ENCODE data around the gene SLC44A3.
"Not testable (repeated sequence)": the region's sequence is repeated elsewhere in the genome, so short reads cannot be mapped to it uniquely, and the experiment has no call there.

SLC44A3 gene

GRCh38 chr1:94831641-94832040 is 11.5 kb downstream of the SLC44A3 start:
- no peak for TF ChIP-seq CTCF (IDR thresholded peaks at IDR 0.05; ENCODE audit: low read depth, low read length, missing control alignments)
- no peak for DNase-seq (ENCODE audit: low read depth)
- no peak overlapping the region for H3K4me3 ChIP-seq (ENCODE audit: low read depth, low read length)

- no peak for DNase-seq (ENCODE audit: low read depth)
- H3K4me3 ChIP-seq (ENCODE audit: low read depth, low read length), result no peak overlapping the region
- TF ChIP-seq CTCF (IDR thresholded peaks at IDR 0.05; ENCODE audit: low read depth, low read length, missing control alignments), result no peak
These were observed 12.3 kb downstream of the SLC44A3 start for GRCh38 chr1:94832446-94832845.

- no peak for TF ChIP-seq CTCF (IDR thresholded peaks at IDR 0.05; ENCODE audit: low read depth, low read length, missing control alignments)
These were observed 12.9 kb downstream of the SLC44A3 start for GRCh38 chr1:94832931-94833585.

GRCh38 chr1:94836891-94837290 is 16.7 kb downstream of the SLC44A3 start:
- TF ChIP-seq CTCF (IDR thresholded peaks at IDR 0.05; ENCODE audit: low read depth, low read length, missing control alignments), result no peak
- no peak overlapping the region for H3K4me3 ChIP-seq (ENCODE audit: low read depth, low read length)
- DNase-seq (ENCODE audit: low read depth), result no peak

More at GRCh38 chr1:94832931-94833585, 12.9 kb downstream of the SLC44A3 start:
- H3K4me3 ChIP-seq (ENCODE audit: low read depth, low read length), result no peak overlapping the region
- no peak for DNase-seq (ENCODE audit: low read depth)

GRCh38 chr1:94840381-94840780 is 20.2 kb downstream of the SLC44A3 start:
- DNase-seq (ENCODE audit: low read depth); H3K4me3 ChIP-seq (ENCODE audit: low read depth, low read length): not testable (repeated sequence)

- H3K4me3 ChIP-seq (ENCODE audit: low read depth, low read length), result no peak overlapping the region
- no peak for TF ChIP-seq CTCF (IDR thresholded peaks at IDR 0.05; ENCODE audit: low read depth, low read length, missing control alignments)
- DNase-seq (ENCODE audit: low read depth), result no peak
These were observed 20.7 kb downstream of the SLC44A3 start for GRCh38 chr1:94840808-94841207.

- no peak overlapping the region for H3K4me3 ChIP-seq (ENCODE audit: low read depth, low read length)
- TF ChIP-seq CTCF (IDR thresholded peaks at IDR 0.05; ENCODE audit: low read depth, low read length, missing control alignments), result no peak
- DNase-seq (ENCODE audit: low read depth), result no peak
These were observed 23.3 kb downstream of the SLC44A3 start for GRCh38 chr1:94843430-94843829.
